PFSK-1 (cell line): ENCODE results near the gene SERINC5.

ENCODE experiments used
- POLR2AphosphoS5 ChIP-seq: IDR thresholded peaks from 2 replicates; pipeline ENCODE4 v1.6.1; 2012; ENCODE audit warnings: low read depth, mild to moderate bottlenecking, control low read depth, low read length, moderate library complexity
- REST ChIP-seq, 2 experiments: IDR thresholded peaks; 2 replicates each; pipeline versions ENCODE4 v1.6.1 to v1.8.0; 2011 to 2012; ENCODE audit warnings: low read depth in 2 of 2, low read length in 2 of 2, control low read depth in 1 of 2, inconsistent platforms in 1 of 2, mild to moderate bottlenecking in 1 of 2, moderate library complexity in 1 of 2; ENCODE audit not compliant: insufficient read depth in 1 of 2

- TF ChIP-seq REST (IDR thresholded peaks at IDR 0.05; ENCODE audit: insufficient read depth in 1 of 2, low read depth in 2 of 2, low read length in 2 of 2) (no peak), POLR2AphosphoS5 (no peak)
Measured at GRCh38 chr5:80240368-80240986, 15.4 kb downstream of the SERINC5 start.
